ENCODE data around the gene KHDC4. TPM values are rescaled to one million over a fixed set of nuclear protein-coding genes. Genes with fewer than 3 reads are reported as not detected.
A peak's percentile ranks its signal among the peaks of the same experiment; 100 is the strongest.

KHDC4 gene
- polyA plus RNA-seq, 1 of the 3 experiments (the other 2 are of a cell fraction) = 43.1 TPM

DNA sequence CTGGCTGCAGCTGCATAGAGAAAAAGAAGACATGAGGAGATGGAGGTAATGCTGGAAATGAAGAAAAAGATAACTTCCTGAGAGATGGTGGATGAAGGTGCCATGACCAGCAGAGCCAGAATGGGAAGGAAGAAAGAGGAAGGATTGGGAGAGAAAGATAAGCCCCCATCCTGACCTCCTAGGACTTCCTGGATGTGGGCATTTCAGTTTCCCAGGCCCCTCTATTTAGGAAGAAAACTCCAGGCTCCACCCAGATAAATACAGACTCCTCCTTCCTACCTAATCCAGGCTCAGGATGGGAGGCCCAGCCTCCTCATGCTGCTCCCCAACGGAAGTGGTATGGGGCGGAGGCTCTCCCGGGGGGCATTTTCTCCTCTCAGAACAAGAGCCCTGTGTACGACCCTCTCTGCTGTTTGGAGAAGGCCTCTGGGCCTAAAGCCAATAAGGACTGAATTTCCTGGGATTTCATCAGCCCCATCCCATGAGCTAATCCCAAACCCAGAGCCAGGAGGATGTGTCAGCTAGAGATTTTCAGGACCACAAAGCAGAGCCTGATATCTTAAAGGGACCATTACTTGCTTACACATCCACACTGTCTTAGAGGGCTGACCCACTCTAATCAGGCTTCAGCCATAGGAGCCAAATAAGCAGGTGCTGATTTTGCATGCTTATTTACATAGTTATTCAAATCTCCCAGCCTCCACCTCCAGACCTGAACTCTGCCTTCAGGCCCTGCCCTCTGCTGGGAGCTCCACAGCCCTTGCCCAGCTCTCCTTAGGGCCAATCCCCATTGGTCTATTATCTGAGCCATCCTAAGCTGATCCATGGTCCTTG lies 49.2 kb upstream of the KHDC4 start (continued):
- TF ChIP-seq RFX5 (IDR thresholded peaks at IDR 0.05; ENCODE audit: low read length) = no peak
- 0 out of 2 replicates have a peak, but pooled peaks have one; percentile 22 for TF ChIP-seq TEAD4 (IDR thresholded peaks at IDR 0.05; ENCODE audit: borderline replicate concordance, insufficient read depth)
- peak; percentile 48; the same call in 1 of the 2 replicates for TF ChIP-seq POLR2AphosphoS5 (IDR thresholded peaks at IDR 0.05; ENCODE audit: low read depth, low read length)
- no peak for TF ChIP-seq ELF1 (IDR thresholded peaks at IDR 0.05)
- TF ChIP-seq RXRA (IDR thresholded peaks at IDR 0.05; ENCODE audit: borderline replicate concordance, low read depth) = peak; percentile 32; the same call in 1 of the 2 replicates
- no peak for TF ChIP-seq RCOR1 (IDR thresholded peaks at IDR 0.05; ENCODE audit: low read length)
- TF ChIP-seq, protein P1, sequence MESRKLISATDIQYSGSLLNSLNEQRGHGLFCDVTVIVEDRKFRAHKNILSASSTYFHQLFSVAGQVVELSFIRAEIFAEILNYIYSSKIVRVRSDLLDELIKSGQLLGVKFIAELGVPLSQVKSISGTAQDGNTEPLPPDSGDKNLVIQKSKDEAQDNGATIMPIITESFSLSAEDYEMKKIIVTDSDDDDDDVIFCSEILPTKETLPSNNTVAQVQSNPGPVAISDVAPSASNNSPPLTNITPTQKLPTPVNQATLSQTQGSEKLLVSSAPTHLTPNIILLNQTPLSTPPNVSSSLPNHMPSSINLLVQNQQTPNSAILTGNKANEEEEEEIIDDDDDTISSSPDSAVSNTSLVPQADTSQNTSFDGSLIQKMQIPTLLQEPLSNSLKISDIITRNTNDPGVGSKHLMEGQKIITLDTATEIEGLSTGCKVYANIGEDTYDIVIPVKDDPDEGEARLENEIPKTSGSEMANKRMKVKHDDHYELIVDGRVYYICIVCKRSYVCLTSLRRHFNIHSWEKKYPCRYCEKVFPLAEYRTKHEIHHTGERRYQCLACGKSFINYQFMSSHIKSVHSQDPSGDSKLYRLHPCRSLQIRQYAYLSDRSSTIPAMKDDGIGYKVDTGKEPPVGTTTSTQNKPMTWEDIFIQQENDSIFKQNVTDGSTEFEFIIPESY (IDR thresholded peaks at IDR 0.05; ENCODE audit: borderline replicate concordance, low read depth) = no peak
- TF ChIP-seq, protein P2, sequence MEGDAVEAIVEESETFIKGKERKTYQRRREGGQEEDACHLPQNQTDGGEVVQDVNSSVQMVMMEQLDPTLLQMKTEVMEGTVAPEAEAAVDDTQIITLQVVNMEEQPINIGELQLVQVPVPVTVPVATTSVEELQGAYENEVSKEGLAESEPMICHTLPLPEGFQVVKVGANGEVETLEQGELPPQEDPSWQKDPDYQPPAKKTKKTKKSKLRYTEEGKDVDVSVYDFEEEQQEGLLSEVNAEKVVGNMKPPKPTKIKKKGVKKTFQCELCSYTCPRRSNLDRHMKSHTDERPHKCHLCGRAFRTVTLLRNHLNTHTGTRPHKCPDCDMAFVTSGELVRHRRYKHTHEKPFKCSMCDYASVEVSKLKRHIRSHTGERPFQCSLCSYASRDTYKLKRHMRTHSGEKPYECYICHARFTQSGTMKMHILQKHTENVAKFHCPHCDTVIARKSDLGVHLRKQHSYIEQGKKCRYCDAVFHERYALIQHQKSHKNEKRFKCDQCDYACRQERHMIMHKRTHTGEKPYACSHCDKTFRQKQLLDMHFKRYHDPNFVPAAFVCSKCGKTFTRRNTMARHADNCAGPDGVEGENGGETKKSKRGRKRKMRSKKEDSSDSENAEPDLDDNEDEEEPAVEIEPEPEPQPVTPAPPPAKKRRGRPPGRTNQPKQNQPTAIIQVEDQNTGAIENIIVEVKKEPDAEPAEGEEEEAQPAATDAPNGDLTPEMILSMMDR (IDR thresholded peaks at IDR 0.05) = peak; percentile 19

DNA sequence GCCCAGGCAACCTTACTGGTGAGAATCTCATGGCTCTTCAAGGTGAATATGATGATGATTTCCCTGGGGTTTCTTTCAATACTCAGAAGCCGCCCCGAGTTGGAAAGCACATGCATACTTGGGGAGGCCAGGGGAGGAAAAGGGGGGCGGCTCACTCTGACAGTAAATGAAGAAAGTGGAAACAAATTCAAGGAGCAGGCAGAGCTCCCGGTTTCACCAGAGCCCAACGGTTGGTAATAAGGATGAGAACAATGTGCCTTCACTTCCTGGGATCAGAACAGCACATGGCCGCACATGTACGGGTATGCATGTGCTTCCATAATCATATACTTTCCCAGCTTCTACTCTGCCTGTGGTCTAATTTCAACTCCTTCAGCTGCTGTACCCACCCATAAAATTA lies 47.9 kb upstream of the KHDC4 start:
- Histone ChIP-seq H3K4me1 (ENCODE audit: control insufficient read depth in 1 of 2, insufficient read depth in 2 of 2, low read depth in 1 of 2, low read length in 1 of 2) (peaks cover 14 to 47% of the 10 kb centered on the region in 2 experiments), H3K4me2 (peak overlapping the region; percentile 88), H3K27me3 (ENCODE audit: insufficient read depth) (no peaks in the 10 kb centered on the region), H3K9me3 (no peaks in the 10 kb centered on the region), H3F3A (replicated peaks; ENCODE audit: insufficient read depth) (peaks cover 25% of the 10 kb centered on the region), H3K79me2 (ENCODE audit: insufficient read depth) (peaks cover 54% of the 10 kb centered on the region), H2AFZ (ENCODE audit: low read depth) (no peak overlapping the region), H3K36me3 (replicated peaks in 1 of 2; ENCODE audit: control insufficient read depth in 1 of 2, insufficient read depth in 2 of 2, low read length in 1 of 2) (no peaks in the 10 kb centered on the region), H3K4me3 (ENCODE audit: low read depth in 2 of 2, low read length in 1 of 2) (peak overlapping the region in 1 of 2 experiments; percentile 35; a peak in 2 of 4 replicates), H3K27ac (ENCODE audit: low read depth in 2 of 2, low read length in 1 of 2) (peak overlapping the region in 1 of 2 experiments; percentile 93; a peak in 2 of 4 replicates), H3K9ac (no peak overlapping the region; the same call in 1 of the 2 replicates), H4K20me1 (ENCODE audit: insufficient read depth) (no peaks in the 10 kb centered on the region), H3K9me2 (no peaks in the 10 kb centered on the region)
- TF ChIP-seq, protein P3, sequence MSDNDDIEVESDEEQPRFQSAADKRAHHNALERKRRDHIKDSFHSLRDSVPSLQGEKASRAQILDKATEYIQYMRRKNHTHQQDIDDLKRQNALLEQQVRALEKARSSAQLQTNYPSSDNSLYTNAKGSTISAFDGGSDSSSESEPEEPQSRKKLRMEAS (IDR thresholded peaks at IDR 0.05; ENCODE audit: low read depth) = no peak
- TF ChIP-seq CHD2 (IDR thresholded peaks at IDR 0.05; ENCODE audit: low read length, partially characterized antibody) (no peak), TEAD4 (IDR thresholded peaks at IDR 0.05; ENCODE audit: borderline replicate concordance, insufficient read depth) (no peak), RAD21 (IDR thresholded peaks at IDR 0.05; ENCODE audit: low read length) (no peak), MEF2A (IDR thresholded peaks at IDR 0.05; ENCODE audit: borderline replicate concordance, low read depth) (no peak)
- 95% methylated on average over 7 of the region's 7 CpGs for WGBS (ENCODE audit: low lambda C conversion rate)
- ChIA-PET POLR2A (interaction anchor here (1.4 kb wide), 1 partner anchor 41 kb away, joined by 4 read pairs; no protein-coding TSS in a partner anchor), CTCF (interaction anchor here (3.1 to 6.5 kb wide), 2 partner anchors 44 to 84 kb away, joined by 10 to 41 read pairs; no protein-coding TSS in a partner anchor)
- no peak for DNase-seq
